OCI-M1 (cell line): Measurements from ENCODE around the gene VAMP5.
"Not testable (repeated sequence)": the region's sequence is repeated elsewhere in the genome, so short reads cannot be mapped to it uniquely, and the experiment has no call there.

Experiments used
- DNase-seq: peaks from one replicate; lab custom pipeline; 2025; lab: John Stamatoyannopoulos, UW

The VAMP5 gene

DNA sequence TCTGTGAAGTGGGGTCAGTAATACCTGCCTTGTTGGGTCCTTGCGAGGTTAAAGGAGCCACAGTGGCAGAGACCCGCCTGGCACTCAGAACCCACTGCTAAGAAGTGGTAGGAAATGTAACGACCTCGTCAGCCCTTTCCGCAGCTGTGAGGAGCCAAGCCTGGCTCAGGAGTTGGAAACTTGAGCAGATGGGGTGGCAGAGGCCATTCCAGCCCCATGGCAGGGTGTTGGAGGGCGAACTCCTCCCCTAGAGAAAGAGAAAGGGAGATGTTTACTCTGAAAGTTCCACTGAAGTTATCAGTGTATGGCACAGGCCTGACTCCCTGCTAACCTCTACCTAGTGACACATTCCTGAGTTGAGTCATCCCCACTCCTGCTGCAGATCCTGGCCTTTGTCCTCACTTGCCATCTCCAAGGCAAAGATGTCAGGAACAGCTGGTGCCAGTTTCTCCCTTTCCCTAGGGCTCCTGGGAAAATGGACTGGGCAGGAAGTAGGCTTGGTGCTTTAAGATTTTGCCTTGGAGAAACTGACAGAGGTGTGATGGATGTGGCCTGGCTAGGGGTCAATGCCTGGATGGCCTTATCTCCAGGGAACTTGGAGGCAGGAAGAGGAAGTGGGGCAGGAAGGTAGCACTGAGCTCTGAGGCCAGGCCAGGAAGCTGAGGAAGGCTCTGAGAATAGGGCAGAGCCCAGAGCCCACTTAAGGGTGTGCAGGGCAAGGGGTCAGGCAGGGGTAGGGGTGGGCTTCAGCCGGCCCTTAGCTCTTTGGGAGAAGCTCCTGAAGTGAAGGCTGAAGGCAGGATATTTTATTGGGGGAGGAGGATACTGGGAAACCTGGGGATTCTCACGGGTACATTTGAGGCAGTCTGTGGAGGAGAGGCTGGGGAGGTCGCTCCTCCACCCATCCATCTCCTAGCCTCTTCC, 888 bp downstream of the VAMP5 start:
- DNase-seq = peak; percentile 27

DNA sequence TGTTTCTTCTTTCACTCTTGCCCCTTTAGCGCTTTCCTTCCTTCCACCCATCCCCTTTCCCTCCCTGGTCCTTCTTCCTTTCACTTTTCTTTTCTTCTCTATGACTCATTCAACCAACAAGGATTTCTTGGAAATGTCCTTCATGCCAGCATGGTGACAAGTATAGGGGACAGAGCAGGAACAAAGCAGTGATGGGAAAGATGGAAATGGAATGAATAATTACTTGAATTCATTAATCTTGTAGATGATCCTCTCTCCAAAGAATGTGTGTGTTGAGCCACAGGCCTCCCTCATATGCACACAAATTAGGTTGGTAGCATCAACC, 1.5 kb downstream of the VAMP5 start:
- peak; percentile 55 for DNase-seq

DNA sequence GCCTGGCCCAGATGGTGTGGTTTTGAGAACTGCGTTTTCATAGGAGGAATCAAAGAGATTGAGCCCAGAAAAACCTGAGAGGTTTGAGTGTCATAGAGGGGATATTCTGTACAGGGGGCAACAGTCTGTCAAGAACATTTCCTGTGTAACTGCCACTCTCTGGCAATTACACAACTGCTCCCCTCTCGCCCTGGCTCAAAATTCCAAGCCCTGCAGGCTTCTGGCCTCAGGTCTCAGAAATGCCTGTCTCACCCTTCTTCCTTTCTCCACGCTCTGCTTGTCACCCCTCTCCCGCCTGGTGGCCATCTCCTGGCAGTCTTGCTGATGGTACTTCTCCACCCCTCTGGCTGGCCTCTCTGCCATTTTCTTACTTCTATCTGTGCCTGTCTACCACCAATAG, 4.0 kb downstream of the VAMP5 start:
- DNase-seq = no peak

DNA sequence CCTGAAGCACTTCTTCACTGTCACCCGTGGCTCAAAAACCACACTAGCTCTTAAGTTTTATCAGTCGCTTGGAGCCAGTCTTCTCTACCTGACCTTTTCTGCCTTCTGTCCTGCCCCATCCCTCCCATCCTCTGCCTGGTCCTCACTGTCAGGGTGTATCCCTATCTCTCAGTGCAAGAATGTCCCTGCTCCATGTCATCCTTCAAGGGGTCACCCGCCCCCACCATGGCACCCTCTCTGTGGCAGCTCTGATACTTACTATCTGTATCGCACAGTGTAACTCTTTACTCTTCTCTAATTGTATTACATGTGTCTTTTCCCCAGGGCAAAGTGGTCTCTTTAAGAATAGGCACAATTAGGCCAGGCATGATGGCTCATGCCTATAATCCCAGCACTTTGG, 4.4 kb downstream of the VAMP5 start:
- DNase-seq = no peak

DNA sequence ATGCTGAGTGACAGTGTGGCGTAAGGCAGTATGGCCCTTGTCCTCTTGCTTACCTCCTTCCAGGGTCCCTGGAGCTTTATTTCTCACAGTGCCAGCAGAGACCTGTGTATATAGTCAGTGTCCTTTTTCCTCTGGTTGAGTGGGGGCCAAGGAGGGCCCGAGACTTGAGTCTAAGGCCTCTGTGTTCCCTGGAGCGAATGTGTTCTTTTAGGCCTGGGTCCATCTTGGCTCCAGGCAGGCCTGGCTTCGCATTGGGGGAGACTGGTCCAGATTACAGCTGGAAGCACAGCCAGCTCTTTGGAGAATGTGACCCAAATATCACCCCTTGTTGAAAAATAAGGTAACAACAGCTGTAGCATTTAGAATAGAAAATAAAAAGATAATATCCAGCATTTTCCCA, 5.0 kb downstream of the VAMP5 start:
- no peak for DNase-seq

DNA sequence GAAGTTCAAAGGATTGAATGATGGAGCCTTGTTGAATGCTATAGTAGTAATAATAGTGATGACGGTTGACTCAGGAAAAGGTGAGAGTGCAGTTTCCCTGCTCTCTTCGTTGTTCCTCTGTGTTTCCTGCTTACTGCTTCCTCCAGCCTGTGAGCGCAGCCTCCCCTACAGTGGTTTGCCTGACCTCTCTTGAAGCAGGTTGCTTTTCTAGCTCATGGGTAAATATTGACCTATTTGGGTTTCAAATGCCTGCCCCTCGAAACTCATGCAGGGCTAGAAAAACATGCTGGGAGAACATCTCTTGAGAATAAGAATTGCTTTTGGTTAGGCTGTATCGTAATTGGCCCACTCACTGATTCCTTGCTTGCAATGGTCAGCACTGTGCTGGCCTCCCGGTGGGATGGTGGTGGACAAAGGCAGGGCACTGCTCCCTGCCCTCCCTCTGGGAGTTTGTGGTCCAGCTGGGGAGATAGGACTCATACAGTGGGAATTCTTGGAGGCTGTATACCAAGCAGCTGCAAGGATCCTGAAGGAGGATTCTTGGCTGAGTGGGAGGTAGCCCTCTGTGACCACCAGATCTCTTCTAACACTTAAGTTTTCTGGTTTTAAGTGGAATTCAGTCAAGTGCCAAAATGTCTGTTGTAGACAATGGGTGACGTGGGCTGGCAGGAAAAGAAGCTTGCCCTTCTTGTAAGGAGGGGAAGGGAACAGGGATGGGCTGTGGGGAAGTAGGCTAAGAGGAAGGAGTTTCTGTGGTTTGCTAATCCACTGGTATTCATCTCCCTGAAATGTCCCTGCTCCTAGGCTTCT, 6.0 kb downstream of the VAMP5 start:
- peak; percentile 12 for DNase-seq

DNA sequence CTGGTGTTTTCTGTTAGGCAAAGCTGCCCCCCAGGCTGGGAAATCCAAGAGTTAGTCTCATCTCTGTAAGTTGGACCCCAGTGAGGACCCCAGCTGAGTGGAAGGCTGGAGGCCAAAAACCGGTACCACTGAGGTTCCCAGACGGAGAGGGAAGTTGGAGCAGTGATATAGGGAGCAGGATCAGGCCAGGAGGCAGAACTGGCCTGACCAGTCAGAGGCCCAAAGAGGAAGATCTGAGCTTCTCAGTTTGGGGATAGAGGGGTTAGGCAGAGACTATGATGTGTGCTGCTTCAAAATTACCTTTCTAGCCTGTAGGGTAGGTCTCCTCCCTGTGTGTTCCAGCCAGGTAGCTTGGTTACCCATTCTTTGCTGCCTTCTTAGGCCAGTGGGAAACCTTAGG, 6.7 kb downstream of the VAMP5 start:
- DNase-seq = no peak

DNA sequence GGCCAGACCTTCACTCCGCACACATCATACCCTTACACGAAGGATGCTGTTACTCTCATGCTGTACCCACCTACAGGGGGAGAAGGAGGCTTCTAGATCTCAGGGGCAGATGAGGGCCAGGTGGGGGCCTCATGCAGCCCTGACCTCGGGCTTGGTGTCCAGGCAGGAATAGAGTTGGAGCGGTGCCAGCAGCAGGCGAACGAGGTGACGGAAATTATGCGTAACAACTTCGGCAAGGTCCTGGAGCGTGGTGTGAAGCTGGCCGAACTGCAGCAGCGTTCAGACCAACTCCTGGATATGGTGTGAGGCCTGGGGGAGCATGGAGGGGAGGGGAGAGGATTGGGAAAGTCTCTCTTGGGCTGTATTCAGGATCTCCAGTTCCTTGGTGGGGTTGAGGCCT, 7.3 kb downstream of the VAMP5 start:
- DNase-seq = no peak

DNA sequence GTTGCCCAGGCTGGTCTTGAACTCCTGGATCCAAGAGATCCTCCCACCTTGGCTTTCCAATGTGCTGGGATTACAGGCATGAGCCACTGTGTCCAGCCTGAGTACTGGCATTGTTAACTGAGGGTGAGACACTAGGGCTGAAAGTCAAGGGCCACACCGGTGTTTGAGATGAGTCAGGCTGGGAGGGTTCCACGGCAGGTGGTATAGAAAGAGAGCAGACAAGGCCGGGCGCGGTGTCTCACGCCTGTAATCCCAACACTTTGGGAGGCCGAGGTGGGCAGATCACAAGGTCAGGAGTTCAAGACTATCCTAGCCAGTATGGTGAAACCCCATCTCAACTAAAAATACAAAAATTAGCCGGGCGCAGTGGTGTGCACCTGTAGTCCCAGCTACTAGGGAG, 8.1 kb downstream of the VAMP5 start:
- DNase-seq = not testable (repeated sequence)

DNA sequence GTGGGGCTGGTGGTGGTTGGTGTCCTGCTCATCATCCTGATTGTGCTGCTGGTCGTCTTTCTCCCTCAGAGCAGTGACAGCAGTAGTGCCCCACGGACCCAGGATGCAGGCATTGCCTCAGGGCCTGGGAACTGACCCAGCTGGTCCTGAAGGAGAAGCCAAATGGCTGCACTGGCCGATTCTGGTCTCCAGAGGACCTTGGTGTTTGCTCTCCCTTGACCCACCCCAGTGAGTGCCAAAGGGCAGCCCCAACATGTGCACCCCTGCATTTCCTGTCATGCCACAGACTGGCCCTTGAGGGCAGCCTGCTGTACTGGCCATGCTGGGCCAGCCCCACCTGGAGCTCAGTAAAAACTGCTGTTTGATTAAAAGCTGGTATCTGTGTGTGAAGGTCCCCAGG, 8.8 kb downstream of the VAMP5 start:
- no peak for DNase-seq

DNA sequence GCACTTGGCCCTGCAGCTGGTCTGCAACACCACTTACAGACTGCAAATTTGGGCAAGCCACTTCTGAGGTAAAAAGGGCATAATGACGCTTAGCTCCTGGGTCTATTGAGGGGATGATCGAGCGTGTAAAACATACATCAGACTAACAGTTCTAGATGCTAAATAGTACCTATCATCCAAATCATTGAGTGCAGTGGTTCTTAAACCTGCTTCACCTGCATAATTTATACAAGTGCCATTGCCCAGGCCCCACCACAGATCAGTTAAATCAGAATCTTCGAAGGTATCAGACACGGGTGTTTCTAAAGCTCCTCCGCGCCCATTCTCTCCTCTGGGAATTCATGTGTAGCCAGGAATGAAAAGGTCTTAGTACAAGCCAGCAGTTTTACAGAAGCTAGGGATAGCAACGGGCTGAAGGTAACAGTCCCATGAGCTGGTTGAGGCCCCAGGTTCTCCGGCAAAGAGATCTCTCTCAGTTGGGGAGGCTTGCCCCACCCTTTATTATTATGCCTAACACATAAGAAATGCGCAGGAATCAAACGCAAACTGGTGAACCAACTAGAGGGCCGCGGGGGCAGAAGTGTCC, 10.6 kb downstream of the VAMP5 start:
- DNase-seq = peak; percentile 39

DNA sequence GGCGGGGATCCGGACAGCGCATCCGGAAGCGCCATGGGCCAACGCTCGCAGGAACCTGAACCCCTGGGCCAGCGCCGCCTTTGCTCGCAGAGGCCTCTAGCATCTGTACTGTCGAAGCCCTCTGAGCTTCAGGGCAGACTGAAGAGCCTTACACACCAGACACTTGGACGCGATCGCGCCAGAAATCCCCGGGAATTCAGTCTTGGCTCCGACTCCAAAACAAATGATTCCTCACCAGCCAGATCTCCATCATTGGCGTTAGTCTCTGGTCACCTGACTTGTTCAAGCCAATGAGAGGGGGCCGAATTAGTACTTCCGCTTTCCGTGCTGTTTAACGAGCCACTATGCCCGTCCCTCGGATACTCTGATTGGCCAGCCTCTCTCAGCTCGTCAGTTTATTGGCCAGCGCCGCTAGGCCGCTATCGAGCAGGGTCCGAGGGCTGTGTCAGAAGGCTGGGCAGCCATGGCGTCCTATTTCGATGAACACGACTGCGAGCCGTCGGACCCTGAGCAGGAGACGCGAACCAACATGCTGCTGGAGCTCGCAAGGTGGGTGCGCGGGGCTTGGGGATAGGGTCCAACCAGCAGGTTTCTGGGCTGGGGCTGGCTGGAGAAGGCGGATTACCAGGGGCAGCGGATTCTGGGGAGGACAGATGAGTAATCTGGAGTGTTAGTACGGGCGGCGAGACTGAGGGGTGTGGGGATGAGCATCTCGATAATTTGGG, 11.2 kb downstream of the VAMP5 start, which contains the start of gene RNF181:
Gene RNF181, plus strand, starts transcription at position 445 of the 725 bp plus-strand sequence. Its CDS starts 19 bp downstream, at position 464.
- DNase-seq = peak; percentile 97

DNA sequence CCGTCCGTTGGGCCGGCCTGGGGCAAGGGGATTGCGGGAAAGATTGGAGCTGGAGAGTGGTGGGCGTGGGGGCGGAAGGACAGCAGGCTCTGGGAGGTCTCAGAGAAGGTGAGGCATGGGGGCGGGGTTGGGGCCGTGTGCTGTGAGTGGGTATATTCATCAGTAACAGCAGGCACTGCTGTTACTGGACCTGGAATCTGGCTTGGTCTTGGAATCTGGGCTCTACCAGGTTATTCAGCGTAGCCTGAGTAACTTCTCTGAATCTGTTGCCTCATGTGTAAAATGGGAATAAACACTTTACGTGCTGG, 11.7 kb downstream of the VAMP5 start:
- DNase-seq = no peak

DNA sequence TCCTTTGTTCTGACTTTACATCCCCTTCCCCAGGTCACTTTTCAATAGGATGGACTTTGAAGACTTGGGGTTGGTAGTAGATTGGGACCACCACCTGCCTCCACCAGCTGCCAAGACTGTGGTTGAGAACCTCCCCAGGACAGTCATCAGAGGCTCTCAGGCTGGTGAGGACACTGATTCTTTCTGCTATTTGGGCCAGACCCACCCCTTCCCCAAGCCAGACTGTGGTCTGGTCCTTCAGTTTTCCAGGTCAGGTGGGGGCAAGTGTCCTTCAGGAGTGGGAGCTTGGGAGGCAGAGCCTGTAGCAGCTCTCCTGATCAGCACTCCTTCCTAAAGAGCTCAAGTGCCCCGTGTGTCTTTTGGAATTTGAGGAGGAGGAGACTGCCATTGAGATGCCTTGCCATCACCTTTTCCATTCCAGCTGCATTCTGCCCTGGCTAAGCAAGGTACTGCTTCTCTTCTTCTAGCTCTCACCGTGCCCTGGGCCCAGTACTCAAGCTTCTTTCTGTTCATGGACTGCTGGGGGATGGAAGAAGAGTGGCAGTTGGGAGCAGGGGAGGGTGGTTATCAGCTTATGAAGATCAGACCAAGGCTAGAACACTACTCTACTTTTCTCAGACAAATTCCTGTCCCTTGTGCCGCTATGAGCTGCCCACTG, 12.4 kb downstream of the VAMP5 start:
- no peak for DNase-seq

DNA sequence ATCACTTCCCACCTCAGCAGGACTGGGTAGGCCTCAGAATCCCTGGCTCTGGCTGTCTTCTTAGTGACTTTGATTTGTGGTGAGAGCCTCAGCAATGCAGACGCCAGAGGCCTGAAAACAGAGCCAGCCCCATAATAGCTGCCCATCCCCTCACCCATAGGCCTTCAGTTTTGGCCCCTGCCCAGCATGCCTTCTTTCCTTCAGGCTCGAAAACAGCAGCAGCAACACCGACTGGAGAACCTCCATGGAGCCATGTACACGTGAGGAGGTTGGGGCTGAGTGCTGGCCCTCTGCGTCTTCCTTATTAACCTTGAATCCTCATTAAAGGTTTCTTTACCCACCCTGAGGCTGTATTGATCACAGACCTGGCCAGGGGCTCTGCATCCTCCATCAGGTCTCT, 13.0 kb downstream of the VAMP5 start:
- no peak for DNase-seq

DNA sequence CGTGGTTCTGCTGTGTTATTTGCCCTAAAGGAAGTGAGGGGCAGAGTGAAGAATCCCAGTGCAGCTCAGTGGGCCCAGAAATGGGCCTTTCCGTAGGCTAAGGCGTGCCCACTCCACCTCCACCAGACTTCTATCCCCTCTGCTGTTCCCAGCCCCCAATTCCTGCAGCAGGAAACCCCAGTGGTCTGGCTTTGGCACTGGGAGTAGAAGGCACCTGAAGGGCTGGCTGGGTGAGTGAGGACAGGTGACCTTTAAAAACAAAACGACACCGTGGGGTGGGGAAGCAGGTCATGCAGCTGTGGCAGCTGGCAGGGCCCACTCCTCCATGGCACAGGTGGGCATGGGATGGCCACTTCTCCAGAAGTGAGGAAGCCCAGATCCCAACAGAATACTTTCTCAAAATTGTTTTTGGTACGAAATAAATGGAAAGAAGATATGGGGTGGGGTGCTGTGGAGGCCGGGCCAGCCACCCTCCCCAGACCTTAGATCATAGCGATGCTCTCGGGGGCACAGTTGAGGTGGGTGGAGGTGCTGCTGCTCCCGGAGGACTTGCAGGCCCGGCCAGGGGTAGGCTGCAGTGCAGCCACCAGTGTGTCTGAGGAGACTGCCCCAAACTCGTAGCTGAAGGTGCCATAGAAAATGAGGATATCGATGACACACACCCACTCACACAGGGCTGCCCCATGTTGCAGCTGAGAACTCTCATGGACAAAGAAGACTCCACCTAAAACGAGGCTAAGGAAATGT, 14.5 kb downstream of the VAMP5 start:
- DNase-seq = no peak

DNA sequence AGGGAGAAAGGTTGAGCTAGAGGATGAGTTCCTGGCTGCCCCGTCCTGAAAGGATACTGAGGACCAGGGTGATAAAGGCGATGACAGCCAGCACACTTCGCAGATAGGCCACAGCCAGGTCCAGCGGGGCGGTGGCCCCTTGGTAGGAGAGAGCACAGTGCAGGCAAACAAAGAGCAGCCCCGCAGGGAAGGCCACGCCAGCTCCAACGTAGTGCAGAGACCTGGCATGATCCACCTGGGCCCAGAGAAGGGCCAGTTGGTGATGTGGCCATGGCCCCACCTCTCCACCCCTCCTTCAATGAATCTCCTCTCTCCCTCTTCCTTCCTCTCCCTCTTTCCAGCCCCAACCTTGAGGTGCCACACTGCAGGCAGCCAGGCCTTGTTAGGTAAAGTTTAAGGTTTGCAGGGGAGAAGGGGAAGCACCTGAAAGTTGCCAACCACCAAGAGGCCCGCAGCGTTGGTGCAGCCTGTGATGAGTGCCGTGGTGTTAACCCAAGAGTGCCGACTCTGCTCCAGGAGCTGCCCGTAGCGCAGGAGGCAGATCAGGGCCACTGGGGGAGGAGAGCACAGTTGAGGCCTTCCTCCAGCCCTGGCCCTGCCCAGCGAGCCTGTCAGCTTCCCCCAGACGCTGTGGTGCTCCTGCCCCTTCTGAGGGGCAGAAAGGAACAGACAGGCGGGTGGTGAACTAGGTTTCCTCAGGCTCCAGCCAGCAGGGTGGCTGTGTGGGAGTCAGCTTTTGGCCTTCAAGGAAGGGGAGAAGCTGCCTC, 15.4 kb downstream of the VAMP5 start:
- DNase-seq = no peak

DNA sequence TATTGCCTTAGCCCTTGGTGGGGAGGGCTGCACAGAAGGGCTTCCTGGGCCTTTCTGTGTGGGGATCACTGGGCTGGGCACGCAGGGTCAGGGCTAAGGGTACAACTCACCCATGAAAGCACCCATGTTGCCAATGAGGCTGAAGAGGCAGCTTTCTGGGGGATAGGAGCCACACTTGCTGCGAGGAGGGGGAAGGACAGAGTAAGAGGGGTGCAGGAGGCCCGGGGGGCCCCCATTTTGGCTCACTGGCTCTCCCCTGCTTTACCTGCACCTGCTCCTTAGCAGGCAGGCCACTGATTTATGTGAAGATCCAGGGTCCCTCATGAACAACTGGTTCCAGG, 16.0 kb downstream of the VAMP5 start:
- no peak for DNase-seq

DNA sequence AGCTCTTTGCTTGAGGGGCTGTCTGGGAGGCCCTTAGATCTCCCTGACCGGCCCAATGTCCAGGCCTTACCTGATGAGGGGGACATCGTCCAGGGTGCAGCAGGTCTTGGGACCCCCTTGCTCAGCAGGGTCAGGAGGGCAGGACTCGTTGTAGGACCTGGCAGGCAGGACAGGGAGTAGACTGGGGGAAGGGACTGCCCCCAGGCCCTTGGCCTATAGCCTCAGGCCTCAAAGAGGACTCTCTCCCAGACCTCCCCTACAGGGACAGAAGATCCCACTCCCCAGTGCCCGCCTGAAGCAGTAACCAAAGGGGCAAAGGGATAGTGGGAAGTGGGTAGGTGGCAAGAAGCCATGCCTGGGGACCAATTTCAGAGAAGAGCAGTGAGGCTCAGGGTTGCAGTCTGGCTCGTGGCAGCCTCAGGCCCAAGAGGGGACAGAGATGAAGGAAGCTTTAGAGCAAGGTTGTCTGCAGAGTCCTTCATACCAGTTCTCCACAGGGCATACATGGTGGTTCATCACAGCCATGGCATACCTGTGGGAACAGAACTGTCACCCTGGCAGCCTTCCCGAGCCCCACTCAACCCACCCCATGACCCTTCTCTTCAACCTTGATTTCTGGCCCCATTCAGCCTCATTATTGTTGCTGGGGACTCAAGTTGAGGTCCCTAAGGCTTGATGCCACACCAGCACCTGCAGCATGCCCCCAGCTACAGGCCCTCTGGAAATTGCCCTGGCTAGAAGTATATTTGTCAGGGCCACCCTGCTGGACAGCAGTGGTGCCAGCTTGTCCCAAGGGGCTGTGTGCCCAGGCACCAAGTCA, 16.9 kb downstream of the VAMP5 start:
- no peak for DNase-seq
